ENCODE results near the gene SORCS3. TPM values are rescaled to one million over a fixed set of nuclear protein-coding genes. Genes with fewer than 3 reads are reported as not detected.

Gene SORCS3
- total RNA-seq, 2 experiments from 2014 or later: not detected

- H3K27ac Mint-ChIP-seq: no peak overlapping the region
- ATAC-seq: no peak
- no peak overlapping the region for H3K4me3 Mint-ChIP-seq
- H3K27me3 Mint-ChIP-seq: no peaks in the 10 kb centered on the region
- H3K9me3 Mint-ChIP-seq (ENCODE audit: low read depth): no peaks in the 10 kb centered on the region
- no peak for DNase-seq
- H3K4me1 Mint-ChIP-seq: no peaks in the 10 kb centered on the region
- no peaks in the 10 kb centered on the region for H3K36me3 Mint-ChIP-seq
- CTCF ChIA-PET: no interaction called here
These were observed 453.0 kb downstream of the SORCS3 start for GRCh38 chr10:105094048-105094447.

DNA sequence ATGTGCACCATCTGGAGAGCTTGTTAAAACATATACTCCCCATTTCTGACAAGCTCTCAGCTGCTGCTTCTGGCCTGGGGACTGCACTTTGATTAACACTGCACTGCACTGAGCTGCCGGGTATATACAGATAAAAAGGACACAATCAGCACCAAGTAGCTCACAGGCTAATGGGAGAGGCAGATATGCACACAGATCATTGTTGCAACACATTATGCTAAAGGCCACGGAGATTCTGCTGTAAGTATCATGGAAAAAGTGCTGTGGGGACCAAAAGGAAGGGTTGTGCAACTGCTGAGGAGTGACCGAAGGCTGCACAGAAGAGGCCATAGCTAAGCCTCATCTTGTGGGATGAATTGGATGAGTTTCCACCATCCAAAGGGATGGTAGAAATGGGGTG, 455.2 kb downstream of the SORCS3 start:
- Mint-ChIP-seq H3K9me3 (ENCODE audit: low read depth) (no peaks in the 10 kb centered on the region), H3K27me3 (no peaks in the 10 kb centered on the region), H3K36me3 (no peaks in the 10 kb centered on the region), H3K4me3 (no peak overlapping the region), H3K27ac (no peak overlapping the region), H3K4me1 (no peaks in the 10 kb centered on the region)
- CTCF ChIA-PET: no interaction called here
- ATAC-seq (no peak), DNase-seq (no peak)

DNA sequence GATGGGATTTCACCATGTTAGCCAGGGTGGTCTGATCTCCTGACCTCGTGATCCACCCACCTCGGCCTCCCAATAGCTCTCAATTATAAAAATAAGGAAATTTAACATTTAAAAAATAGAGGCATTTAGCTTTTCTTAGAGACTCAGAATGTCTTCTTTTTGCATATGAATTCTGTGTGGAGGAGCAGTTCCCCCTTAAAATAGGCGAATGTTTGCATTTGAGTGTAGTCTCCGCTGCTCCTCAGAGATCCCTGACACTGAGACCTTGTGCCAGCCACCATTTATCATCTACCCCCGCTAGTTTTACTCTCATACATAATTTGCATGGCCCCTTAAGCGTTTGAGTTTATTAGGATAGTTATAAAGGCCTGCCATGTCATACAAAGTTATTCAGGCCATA, 461.9 kb downstream of the SORCS3 start:
- Mint-ChIP-seq H3K4me3 (no peak overlapping the region), H3K27ac (no peak overlapping the region), H3K9me3 (ENCODE audit: low read depth) (no peaks in the 10 kb centered on the region), H3K27me3 (no peaks in the 10 kb centered on the region), H3K4me1 (no peaks in the 10 kb centered on the region), H3K36me3 (no peaks in the 10 kb centered on the region)
- ATAC-seq (no peak), DNase-seq (no peak)
- CTCF ChIA-PET: no interaction called here

DNA sequence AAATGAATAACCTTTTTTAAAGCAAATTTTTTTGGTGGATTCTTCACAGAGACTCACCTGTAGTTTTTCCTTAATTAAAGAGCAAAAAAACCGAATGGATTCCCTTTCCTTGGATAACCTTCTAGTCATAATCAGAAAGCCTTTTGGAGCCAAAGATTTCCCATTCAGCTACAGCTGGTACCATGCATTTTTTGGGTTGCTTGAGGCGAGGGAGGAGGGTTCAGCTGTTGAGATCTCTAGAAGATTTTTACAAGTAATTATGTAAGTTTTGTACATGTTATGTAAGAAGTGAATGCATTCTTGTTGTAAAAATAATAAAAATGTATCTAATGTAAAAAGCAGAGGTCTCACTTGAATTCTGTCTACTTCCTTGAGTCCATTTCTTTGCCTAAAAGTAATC, 463.2 kb downstream of the SORCS3 start:
- Mint-ChIP-seq H3K9me3 (ENCODE audit: low read depth) (no peaks in the 10 kb centered on the region), H3K36me3 (no peaks in the 10 kb centered on the region), H3K27ac (no peak overlapping the region), H3K4me3 (no peak overlapping the region), H3K4me1 (no peaks in the 10 kb centered on the region), H3K27me3 (no peaks in the 10 kb centered on the region)
- ATAC-seq (no peak), DNase-seq (no peak)
- CTCF ChIA-PET: no interaction called here

DNA sequence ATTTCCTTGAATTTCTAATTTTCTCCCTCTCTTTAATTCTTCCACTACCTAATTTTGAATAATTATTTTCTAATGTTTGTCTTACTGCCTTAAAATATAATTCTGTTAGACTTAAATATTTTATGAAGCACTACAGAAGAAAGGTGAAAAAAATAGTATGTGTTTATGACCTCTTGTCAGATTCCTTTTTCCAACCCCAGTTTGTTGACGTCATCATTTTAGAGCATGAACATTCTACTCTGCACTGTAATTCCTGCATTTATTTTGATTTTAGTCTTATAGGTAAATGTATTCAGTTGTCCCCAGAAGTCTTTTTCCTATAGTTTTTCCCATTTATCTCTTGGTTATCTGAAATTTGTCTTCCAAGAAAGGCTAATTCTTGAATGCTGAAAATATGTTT, 468.1 kb downstream of the SORCS3 start:
- Mint-ChIP-seq H3K4me3 (no peak overlapping the region), H3K9me3 (ENCODE audit: low read depth) (no peaks in the 10 kb centered on the region), H3K4me1 (no peaks in the 10 kb centered on the region), H3K27ac (no peak overlapping the region), H3K27me3 (no peaks in the 10 kb centered on the region), H3K36me3 (no peaks in the 10 kb centered on the region)
- DNase-seq (no peak), ATAC-seq (no peak)
- CTCF ChIA-PET: no interaction called here

GRCh38 chr10:105112862-105113261, 471.8 kb downstream of the SORCS3 start:
- no peaks in the 10 kb centered on the region for H3K36me3 Mint-ChIP-seq
- ATAC-seq (no peak), DNase-seq (no peak)
- peaks cover 3% of the 10 kb centered on the region for H3K9me3 Mint-ChIP-seq (ENCODE audit: low read depth)
- H3K27ac Mint-ChIP-seq: no peak overlapping the region
- H3K4me3 Mint-ChIP-seq: no peak overlapping the region
- no peaks in the 10 kb centered on the region for H3K4me1 Mint-ChIP-seq
- CTCF ChIA-PET: no interaction called here
- no peaks in the 10 kb centered on the region for H3K27me3 Mint-ChIP-seq

- ATAC-seq (no peak), DNase-seq (no peak)
- Mint-ChIP-seq H3K36me3 (no peaks in the 10 kb centered on the region), H3K27me3 (no peaks in the 10 kb centered on the region), H3K4me1 (no peaks in the 10 kb centered on the region), H3K4me3 (no peak overlapping the region), H3K27ac (no peak overlapping the region), H3K9me3 (ENCODE audit: low read depth) (peaks cover 5% of the 10 kb centered on the region)
- CTCF ChIA-PET: no interaction called here
These were observed 472.6 kb downstream of the SORCS3 start for GRCh38 chr10:105113666-105114065.

GRCh38 chr10:105121743-105122142, 480.7 kb downstream of the SORCS3 start:
- Mint-ChIP-seq H3K4me1 (no peaks in the 10 kb centered on the region), H3K27me3 (no peaks in the 10 kb centered on the region), H3K4me3 (no peak overlapping the region), H3K36me3 (no peaks in the 10 kb centered on the region), H3K9me3 (ENCODE audit: low read depth) (peaks cover 6% of the 10 kb centered on the region), H3K27ac (no peak overlapping the region)
- CTCF ChIA-PET: no interaction called here
- no peak for DNase-seq
- ATAC-seq: no peak

DNA sequence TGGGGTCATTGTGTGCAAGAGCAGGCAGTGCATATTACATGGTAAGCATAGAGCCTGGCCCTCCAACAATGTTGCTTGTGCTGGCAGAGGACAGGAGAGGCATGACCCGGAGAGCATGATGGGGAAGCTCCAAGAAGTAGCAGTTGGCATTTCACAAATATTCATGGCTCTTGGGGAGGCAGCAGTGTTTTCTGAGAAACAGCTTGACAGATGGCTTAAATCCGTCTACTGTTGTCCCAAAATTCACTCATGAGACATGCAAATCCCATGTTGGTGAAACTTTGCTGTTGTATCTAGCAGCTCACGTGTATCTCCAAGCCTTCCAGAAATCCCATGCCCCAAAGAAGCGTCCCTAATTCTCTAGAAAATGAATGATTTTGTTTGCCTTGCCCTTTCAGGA, 487.0 kb downstream of the SORCS3 start:
- DNase-seq (no peak), ATAC-seq (no peak)
- no peaks in the 10 kb centered on the region for H3K36me3 Mint-ChIP-seq
- CTCF ChIA-PET: no interaction called here
- no peaks in the 10 kb centered on the region for H3K27me3 Mint-ChIP-seq
- no peak overlapping the region for H3K4me3 Mint-ChIP-seq
- H3K9me3 Mint-ChIP-seq (ENCODE audit: low read depth): peaks cover 2% of the 10 kb centered on the region
- no peaks in the 10 kb centered on the region for H3K4me1 Mint-ChIP-seq
- H3K27ac Mint-ChIP-seq: no peak overlapping the region

- H3K9me3 Mint-ChIP-seq (ENCODE audit: low read depth): no peaks in the 10 kb centered on the region
- no peak overlapping the region for H3K27ac Mint-ChIP-seq
- ATAC-seq (no peak), DNase-seq (no peak)
- H3K27me3 Mint-ChIP-seq: no peaks in the 10 kb centered on the region
- CTCF ChIA-PET: no interaction called here
- H3K36me3 Mint-ChIP-seq: no peaks in the 10 kb centered on the region
- H3K4me1 Mint-ChIP-seq: no peaks in the 10 kb centered on the region
- H3K4me3 Mint-ChIP-seq: no peak overlapping the region
These were observed 497.3 kb downstream of the SORCS3 start for GRCh38 chr10:105138358-105138757.

GRCh38 chr10:105139363-105139896, 498.3 kb downstream of the SORCS3 start:
- H3K4me3 Mint-ChIP-seq: no peak overlapping the region
- no peak overlapping the region for H3K27ac Mint-ChIP-seq
- ATAC-seq (no peak), DNase-seq (no peak)
- CTCF ChIA-PET: no interaction called here
- H3K4me1 Mint-ChIP-seq: no peaks in the 10 kb centered on the region
- H3K36me3 Mint-ChIP-seq: no peaks in the 10 kb centered on the region
- no peaks in the 10 kb centered on the region for H3K27me3 Mint-ChIP-seq
- no peaks in the 10 kb centered on the region for H3K9me3 Mint-ChIP-seq (ENCODE audit: low read depth)

GRCh38 chr10:105140600-105140999, 499.5 kb downstream of the SORCS3 start:
- H3K4me3 Mint-ChIP-seq: no peak overlapping the region
- no peak for DNase-seq
- CTCF ChIA-PET: no interaction called here

GRCh38 chr10:105145711-105146110, 504.6 kb downstream of the SORCS3 start:
- CTCF ChIA-PET: no interaction called here
- no peak overlapping the region for H3K4me3 Mint-ChIP-seq
- H3K36me3 Mint-ChIP-seq: no peaks in the 10 kb centered on the region
- ATAC-seq (no peak), DNase-seq (no peak)
- no peaks in the 10 kb centered on the region for H3K27me3 Mint-ChIP-seq
- no peaks in the 10 kb centered on the region for H3K4me1 Mint-ChIP-seq
- no peaks in the 10 kb centered on the region for H3K9me3 Mint-ChIP-seq (ENCODE audit: low read depth)
- no peak overlapping the region for H3K27ac Mint-ChIP-seq

More at GRCh38 chr10:105140600-105140999, 499.5 kb downstream of the SORCS3 start:
- H3K36me3 Mint-ChIP-seq: no peaks in the 10 kb centered on the region
- no peaks in the 10 kb centered on the region for H3K4me1 Mint-ChIP-seq
- H3K27ac Mint-ChIP-seq: no peak overlapping the region
- ATAC-seq: no peak
- H3K27me3 Mint-ChIP-seq: no peaks in the 10 kb centered on the region
- no peaks in the 10 kb centered on the region for H3K9me3 Mint-ChIP-seq (ENCODE audit: low read depth)

DNA sequence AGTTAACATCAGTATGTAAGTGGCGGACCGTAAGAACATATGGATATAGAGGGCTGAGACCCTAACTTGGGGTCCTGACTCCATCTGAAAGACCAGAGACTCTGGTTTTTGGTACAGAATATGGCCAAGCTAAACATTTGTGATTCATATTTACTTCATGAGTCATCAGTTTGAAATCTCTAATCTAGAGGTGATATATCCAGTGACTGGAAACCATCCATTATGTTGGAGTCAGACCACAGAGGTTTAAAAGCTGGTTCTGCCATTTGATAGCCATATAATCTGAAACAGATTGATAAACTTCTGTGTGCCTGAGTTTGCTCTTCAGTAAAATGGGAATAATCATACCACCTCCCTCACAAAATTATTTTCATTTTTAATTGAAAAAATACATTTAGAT, 505.3 kb downstream of the SORCS3 start:
- H3K36me3 Mint-ChIP-seq: no peaks in the 10 kb centered on the region
- CTCF ChIA-PET: no interaction called here
- no peaks in the 10 kb centered on the region for H3K27me3 Mint-ChIP-seq
- no peaks in the 10 kb centered on the region for H3K4me1 Mint-ChIP-seq
- ATAC-seq: no peak
- H3K4me3 Mint-ChIP-seq: no peak overlapping the region
- no peak for DNase-seq
- H3K9me3 Mint-ChIP-seq (ENCODE audit: low read depth): no peaks in the 10 kb centered on the region
- no peak overlapping the region for H3K27ac Mint-ChIP-seq

GRCh38 chr10:105148456-105148855, 507.4 kb downstream of the SORCS3 start:
- CTCF ChIA-PET: no interaction called here
- H3K27me3 Mint-ChIP-seq: no peaks in the 10 kb centered on the region
- no peaks in the 10 kb centered on the region for H3K36me3 Mint-ChIP-seq
- no peaks in the 10 kb centered on the region for H3K9me3 Mint-ChIP-seq (ENCODE audit: low read depth)
- no peaks in the 10 kb centered on the region for H3K4me1 Mint-ChIP-seq
- no peak for ATAC-seq
- H3K27ac Mint-ChIP-seq: no peak overlapping the region
- no peak overlapping the region for H3K4me3 Mint-ChIP-seq
- no peak for DNase-seq

Data from activated CD8-positive, alpha-beta memory T cell treated with anti-CD3 and anti-CD28 coated beads, Interleukin-2, amount 10 ng/mL, durations not matched to agents 7 days and 5 days (primary cell).